ENCODE data around the gene TIMM13.

- no peak for TF ChIP-seq CTCF (IDR thresholded peaks at IDR 0.05; ENCODE audit: borderline replicate concordance, extremely low read depth, low read length, poor library complexity, severe bottlenecking)
- TF ChIP-seq EZH2 (IDR thresholded peaks at IDR 0.05; ENCODE audit: borderline replicate concordance, low read depth, low read length, severe bottlenecking), result no peak
These were observed 10.8 kb upstream of the TIMM13 start for GRCh38 chr19:2438178-2438577.
